Measurements from ENCODE around the gene DNER.
A peak's percentile ranks its signal among the peaks of the same experiment; 100 is the strongest.

Gene DNER

DNA sequence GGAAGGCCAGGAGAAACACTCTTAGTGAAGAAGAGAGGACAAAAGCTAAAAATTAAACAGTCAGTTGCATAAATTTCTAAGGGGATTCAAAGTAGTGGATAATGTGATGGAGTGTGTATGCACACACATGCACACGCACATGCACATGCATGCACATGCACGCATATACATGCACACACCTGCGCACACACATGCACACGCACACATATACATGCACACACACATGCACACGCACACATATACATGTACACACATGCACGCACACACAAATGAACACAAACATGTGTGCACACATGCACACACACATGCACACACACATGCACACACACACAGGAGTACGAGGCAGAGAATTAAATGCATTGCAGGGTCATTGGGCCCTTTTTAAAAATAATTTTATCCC is 117.6 kb downstream of the DNER start:
- DNase-seq (ENCODE audit: low read depth in 2 of 2): no peak
- H3K4me3 ChIP-seq (replicated peaks in 1 of 2; ENCODE audit: low read depth in 2 of 2, low read length in 2 of 2): no peak overlapping the region
- TF ChIP-seq, protein P1, sequence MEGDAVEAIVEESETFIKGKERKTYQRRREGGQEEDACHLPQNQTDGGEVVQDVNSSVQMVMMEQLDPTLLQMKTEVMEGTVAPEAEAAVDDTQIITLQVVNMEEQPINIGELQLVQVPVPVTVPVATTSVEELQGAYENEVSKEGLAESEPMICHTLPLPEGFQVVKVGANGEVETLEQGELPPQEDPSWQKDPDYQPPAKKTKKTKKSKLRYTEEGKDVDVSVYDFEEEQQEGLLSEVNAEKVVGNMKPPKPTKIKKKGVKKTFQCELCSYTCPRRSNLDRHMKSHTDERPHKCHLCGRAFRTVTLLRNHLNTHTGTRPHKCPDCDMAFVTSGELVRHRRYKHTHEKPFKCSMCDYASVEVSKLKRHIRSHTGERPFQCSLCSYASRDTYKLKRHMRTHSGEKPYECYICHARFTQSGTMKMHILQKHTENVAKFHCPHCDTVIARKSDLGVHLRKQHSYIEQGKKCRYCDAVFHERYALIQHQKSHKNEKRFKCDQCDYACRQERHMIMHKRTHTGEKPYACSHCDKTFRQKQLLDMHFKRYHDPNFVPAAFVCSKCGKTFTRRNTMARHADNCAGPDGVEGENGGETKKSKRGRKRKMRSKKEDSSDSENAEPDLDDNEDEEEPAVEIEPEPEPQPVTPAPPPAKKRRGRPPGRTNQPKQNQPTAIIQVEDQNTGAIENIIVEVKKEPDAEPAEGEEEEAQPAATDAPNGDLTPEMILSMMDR (IDR thresholded peaks at IDR 0.05; ENCODE audit: low read depth, low read length): no peak

DNA sequence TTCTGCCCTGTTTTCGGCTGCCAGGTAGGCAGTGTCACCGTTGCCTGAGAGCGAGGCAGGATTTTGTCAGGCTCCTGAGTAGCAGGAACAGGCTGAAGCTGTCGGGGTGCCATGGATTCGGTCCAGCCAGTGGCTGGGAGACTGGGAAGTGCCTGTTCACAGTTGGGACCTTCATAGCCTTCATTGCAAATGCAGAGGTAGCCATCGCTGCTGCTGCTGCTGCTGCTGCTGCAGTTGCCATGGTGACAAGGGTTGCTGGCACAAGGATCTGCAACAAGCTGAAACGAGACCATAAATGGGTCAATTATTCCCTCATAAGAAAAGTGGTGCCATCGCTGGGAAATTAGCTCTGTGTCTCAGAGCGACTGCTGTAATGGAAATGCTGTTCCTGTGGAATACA is 122.7 kb downstream of the DNER start:
- TF ChIP-seq, protein P1 (IDR thresholded peaks at IDR 0.05; ENCODE audit: low read depth, low read length): no peak
- no peak overlapping the region for H3K4me3 ChIP-seq (replicated peaks in 1 of 2; ENCODE audit: low read depth in 2 of 2, low read length in 2 of 2)
- DNase-seq (ENCODE audit: low read depth in 2 of 2): no peak

DNA sequence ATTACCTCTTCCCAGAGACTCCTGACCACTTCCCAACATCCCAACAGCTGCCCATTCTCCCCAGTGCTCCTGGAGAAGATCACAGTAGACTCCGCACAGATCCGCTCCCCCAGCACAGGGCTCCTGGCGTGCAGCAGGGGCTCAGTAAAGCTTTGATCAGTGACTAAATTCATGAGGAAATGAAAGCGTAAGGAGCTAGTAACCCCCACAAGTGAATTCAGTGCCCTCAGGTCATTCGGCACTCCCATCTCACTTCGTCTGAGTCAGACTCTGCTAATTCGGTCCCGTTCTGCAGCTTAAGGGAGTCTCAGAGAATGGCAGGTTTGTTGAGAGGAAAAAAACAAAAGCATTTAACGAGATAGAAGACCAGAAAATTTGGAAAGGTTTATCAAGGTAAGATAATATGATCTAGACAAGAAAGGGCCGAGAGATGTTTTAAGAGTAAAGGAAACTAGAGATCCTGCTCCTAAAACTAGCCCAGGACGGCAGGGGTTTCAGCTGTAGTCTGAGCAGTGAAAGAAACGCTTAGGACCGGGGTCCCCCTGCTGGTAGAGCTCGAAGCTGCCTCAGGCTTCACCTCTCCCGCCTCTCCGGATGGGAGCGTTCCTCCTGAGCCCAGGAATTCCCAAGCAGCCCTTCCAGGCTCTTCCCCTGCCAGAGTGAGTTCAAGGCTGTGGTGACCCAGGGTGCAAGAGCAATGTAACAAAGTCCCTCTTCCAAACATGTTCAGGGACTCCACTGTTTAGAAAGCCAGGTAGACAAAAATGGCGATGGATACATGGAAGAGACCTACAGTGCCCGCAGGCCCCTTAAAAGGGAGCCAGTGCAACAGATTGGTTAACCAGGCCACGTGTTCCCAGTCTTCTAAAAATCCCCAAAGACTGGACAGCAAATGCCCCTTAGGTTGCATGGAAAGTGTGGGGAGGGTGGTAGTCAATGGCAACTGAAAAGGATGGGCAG is 127.3 kb downstream of the DNER start:
- TF ChIP-seq, protein P1 (IDR thresholded peaks at IDR 0.05; ENCODE audit: low read depth, low read length): peak; percentile 90
- peak; percentile 87 to 91 for DNase-seq (ENCODE audit: low read depth in 2 of 2)
- peak overlapping the region in 1 of 2 donors; percentile 50 for H3K4me3 ChIP-seq (replicated peaks in 1 of 2; ENCODE audit: low read depth in 2 of 2, low read length in 2 of 2)

DNA sequence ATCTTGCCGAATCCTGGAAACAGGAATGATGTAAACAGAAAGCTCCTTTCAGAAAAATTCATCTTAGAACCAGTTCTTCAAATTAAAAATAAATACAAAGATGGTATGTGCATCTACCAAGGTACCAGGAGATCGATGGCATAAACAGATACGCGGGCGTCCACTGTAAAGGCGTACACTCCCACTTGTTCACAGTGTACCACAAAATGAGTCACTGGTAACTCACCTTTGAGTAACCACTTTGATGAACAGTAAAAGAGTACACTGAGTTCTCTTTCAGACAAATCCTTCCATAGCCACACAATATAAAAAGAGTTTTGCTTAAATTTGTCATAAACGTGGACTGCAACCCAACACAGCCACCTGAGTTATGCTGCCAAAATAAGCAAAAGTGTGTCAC is 128.3 kb downstream of the DNER start:
- DNase-seq (ENCODE audit: low read depth in 2 of 2): peak in 1 of 2 donors; percentile 76
- TF ChIP-seq, protein P1 (IDR thresholded peaks at IDR 0.05; ENCODE audit: low read depth, low read length): no peak
- peak overlapping the region in 1 of 2 donors; percentile 41 for H3K4me3 ChIP-seq (replicated peaks in 1 of 2; ENCODE audit: low read depth in 2 of 2, low read length in 2 of 2)

DNA sequence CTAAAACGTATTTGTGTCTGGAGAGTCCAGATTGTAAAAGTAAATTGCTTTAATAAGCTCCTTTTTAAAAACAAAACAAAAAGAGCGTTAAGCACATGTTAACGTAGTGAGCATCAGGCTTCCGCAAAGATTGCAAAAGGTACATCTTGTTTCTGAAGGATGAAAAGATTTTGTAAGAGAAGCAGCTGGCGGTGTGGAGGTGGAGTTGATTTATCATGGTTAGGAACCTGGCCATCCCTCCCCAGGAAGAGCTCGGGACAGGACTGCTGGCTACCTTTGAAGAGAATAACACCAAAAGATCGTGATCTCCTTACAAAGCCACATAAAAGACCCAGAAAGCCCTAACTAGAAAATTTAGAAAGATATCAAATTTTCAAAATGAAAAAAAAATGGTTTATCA is 132.2 kb downstream of the DNER start:
- DNase-seq (ENCODE audit: low read depth in 2 of 2): no peak
- no peak overlapping the region for H3K4me3 ChIP-seq (replicated peaks in 1 of 2; ENCODE audit: low read depth in 2 of 2, low read length in 2 of 2)
- TF ChIP-seq, protein P1 (IDR thresholded peaks at IDR 0.05; ENCODE audit: low read depth, low read length): no peak

DNA sequence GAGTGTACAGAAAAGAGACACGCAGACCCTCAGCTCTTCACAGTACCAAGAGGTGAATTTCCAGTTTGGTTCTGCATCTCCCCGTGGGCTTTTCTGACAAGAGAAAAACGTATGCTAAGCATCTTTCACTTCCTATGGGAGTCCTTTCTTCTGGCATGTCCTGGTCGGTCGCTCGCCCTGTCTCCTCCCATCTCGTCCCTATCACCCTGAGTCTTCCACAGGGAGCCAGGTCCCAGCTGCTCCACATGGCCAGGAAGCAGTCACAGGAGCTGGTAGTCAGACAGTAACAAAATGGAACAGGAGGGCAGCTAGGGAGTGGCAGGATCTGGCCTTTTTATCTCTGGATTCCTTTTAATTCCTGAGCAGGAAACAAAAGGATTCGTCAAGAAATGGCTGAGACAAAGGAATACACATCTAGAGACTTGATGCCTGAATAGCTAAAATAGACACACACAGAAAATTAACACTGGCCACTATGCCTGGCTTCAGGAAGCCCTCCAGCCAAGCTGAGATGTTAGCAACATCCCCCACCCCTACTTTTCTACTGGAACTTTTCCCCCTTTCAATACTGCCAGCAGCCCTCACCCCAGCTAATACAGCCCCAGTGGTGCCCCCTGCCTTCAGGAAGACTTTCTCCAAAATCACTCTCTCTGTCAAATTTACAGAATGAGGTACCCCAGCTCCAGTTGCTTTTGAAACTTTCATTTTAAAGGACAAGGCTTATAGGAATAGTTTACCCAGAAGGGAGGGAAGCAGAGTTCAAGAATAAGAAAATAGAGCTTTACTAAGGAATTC is 136.1 kb downstream of the DNER start:
- H3K4me3 ChIP-seq (replicated peaks in 1 of 2; ENCODE audit: low read depth in 2 of 2, low read length in 2 of 2): no peak overlapping the region
- TF ChIP-seq, protein P1 (IDR thresholded peaks at IDR 0.05; ENCODE audit: low read depth, low read length): peak; percentile 16
- DNase-seq (ENCODE audit: low read depth in 2 of 2): no peak

All from cardiac fibroblast (primary cell).